PC-3 (cell line): ENCODE results near the gene OSBPL8. TPM values are rescaled to one million over a fixed set of nuclear protein-coding genes. Genes with fewer than 3 reads are reported as not detected.

ENCODE experiments used
- ATAC-seq: fragments of 200-7000 bp; cut with Tn5 transposase; 2 replicates; pipeline ENCODE4 v1.9.1; 2020; ENCODE audit warnings: mild to moderate bottlenecking, moderate library complexity
- BruUV-seq: library from RNA; stranded (reverse); fragments of 400-500 nt; replicated peaks from 2 replicates; lab custom pipeline; 2021; lab: Mats Ljungman, UMichigan
- CTCF ChIA-PET: fragments of 300-600 bp; sonication (Branson Sonifier 250); formaldehyde crosslinking; loops from one replicate; lab custom pipeline; 2022; ENCODE audit warnings: antibody characterized with exemption; lab: Charles Lee
- POLR2A ChIA-PET: fragments of 300-600 bp; sonication (Branson Sonifier 250); formaldehyde crosslinking; loops from one replicate; lab custom pipeline; 2022; ENCODE audit warnings: antibody characterized with exemption; ENCODE audit not compliant: unreplicated experiment; lab: Charles Lee
- DNase-seq: peaks from one replicate; pipeline ENCODE4 v3.0.0-alpha.2; 2015
- H2AFZ ChIP-seq: fragments of 300-600 bp; sonication (generic); 2 replicates; pipeline ENCODE4 v1.6.0; 2016; ENCODE audit warnings: antibody characterized with exemption, low read length
- H3F3A ChIP-seq: fragments of 300-600 bp; sonication (generic); one replicate; pipeline ENCODE4 v1.6.0; 2017; ENCODE audit warnings: antibody characterized with exemption, low read length, control low read depth, mild to moderate bottlenecking; ENCODE audit not compliant: unreplicated experiment
- H3K27ac ChIP-seq: fragments of 300-600 bp; sonication (generic); 2 replicates; pipeline ENCODE4 v1.5.1; 2016; ENCODE audit warnings: mild to moderate bottlenecking, low read length
- H3K27me3 ChIP-seq: fragments of 300-600 bp; sonication (generic); 2 replicates; pipeline ENCODE4 v1.6.1; 2016; ENCODE audit warnings: low read length, mixed read lengths
- H3K36me3 ChIP-seq: fragments of 300-600 bp; sonication (generic); 2 replicates; pipeline ENCODE4 v1.6.1; 2016; ENCODE audit warnings: low read depth, mixed run types, low read length, mixed read lengths
- H3K4me1 ChIP-seq: fragments of 300-600 bp; sonication (generic); 2 replicates; pipeline ENCODE4 v1.5.1; 2016; ENCODE audit warnings: low read length; ENCODE audit not compliant: insufficient read depth
- H3K4me2 ChIP-seq: fragments of 300-600 bp; sonication (generic); 2 replicates; pipeline ENCODE4 v1.6.0; 2016; ENCODE audit warnings: low read length
- H3K4me3 ChIP-seq: fragments of 300-600 bp; sonication (generic); 2 replicates; pipeline ENCODE4 v1.5.1; 2016; ENCODE audit warnings: mild to moderate bottlenecking, low read length, mixed read lengths
- H3K79me2 ChIP-seq: fragments of 300-600 bp; sonication (generic); 2 replicates; pipeline ENCODE4 v1.6.1; 2017; ENCODE audit warnings: low read length, mixed read lengths
- H3K9ac ChIP-seq: fragments of 300-600 bp; sonication (generic); 2 replicates; pipeline ENCODE4 v1.6.0; 2016; ENCODE audit warnings: mild to moderate bottlenecking, low read length
- H3K9me2 ChIP-seq: fragments of 300-600 bp; sonication (generic); replicated peaks from 2 replicates; pipeline ENCODE4 v1.6.1; 2016; ENCODE audit warnings: mixed run types, low read length, mixed read lengths
- H3K9me3 ChIP-seq: fragments of 300-600 bp; sonication (generic); 2 replicates; pipeline ENCODE4 v1.6.1; 2016; ENCODE audit warnings: low read length, mixed read lengths
- H4K20me1 ChIP-seq: fragments of 300-600 bp; sonication (generic); 2 replicates; pipeline ENCODE4 v1.6.1; 2016; ENCODE audit warnings: low read length, mixed read lengths
- CTCF ChIP-seq: fragments of 300-600 bp; sonication (generic); conservative IDR thresholded peaks from 2 replicates; pipeline ENCODE4 v1.5.1; 2017; ENCODE audit warnings: antibody characterized with exemption, low read depth, mild to moderate bottlenecking, low read length
- EZH2 ChIP-seq: fragments of 300-600 bp; sonication (generic); IDR thresholded peaks from one replicate; pipeline ENCODE4 v1.6.1; 2017; ENCODE audit warnings: antibody characterized with exemption, mild to moderate bottlenecking, low read length; ENCODE audit not compliant: unreplicated experiment
- EZH2phosphoT487 ChIP-seq: fragments of 300-600 bp; sonication (generic); IDR thresholded peaks from 2 replicates; pipeline ENCODE4 v1.6.1; 2018; ENCODE audit warnings: mild to moderate bottlenecking, antibody characterized with exemption, low read length, borderline replicate concordance
- intact Hi-C: fragments of 100-400 bp; cut with micrococcal nuclease; formaldehyde crosslinking; loops from 2 replicates; pipeline ENCODE4 v1.9.0; 2023
- total RNA-seq: library from RNA; depleted of rRNA; stranded (reverse); fragments of >200 nt; gene quantifications from 2 replicates; pipeline ENCODE4 v1.2.3, GENCODE V29; 2014

Gene OSBPL8
- total RNA-seq, 1 experiment from 2014 or later, result 28.5 TPM

- ChIA-PET CTCF (no interaction called here), POLR2A (interaction anchor here (0.6 kb wide), 1 partner anchor 81 kb away, joined by 4 read pairs; no protein-coding TSS in a partner anchor)
- BruUV-seq, result no TSS peak
- Histone ChIP-seq H3K27me3 (no peaks in the 10 kb centered on the region), H3K36me3 (no peaks in the 10 kb centered on the region), H3K4me2 (no peak overlapping the region), H3F3A (no peaks in the 10 kb centered on the region), H4K20me1 (no peaks in the 10 kb centered on the region), H3K4me3 (no peak overlapping the region), H3K27ac (no peak overlapping the region), H2AFZ (no peak overlapping the region), H3K9me3 (no peaks in the 10 kb centered on the region), H3K79me2 (no peaks in the 10 kb centered on the region), H3K9ac (no peak overlapping the region), H3K4me1 (no peaks in the 10 kb centered on the region), H3K9me2 (no peaks in the 10 kb centered on the region)
- ATAC-seq, result no peak
- TF ChIP-seq EZH2phosphoT487 (no peak), EZH2 (no peak), CTCF (no peak)
- intact Hi-C loops, result no loop called here
- no peak for DNase-seq
Observed at GRCh38 chr12:76462668-76463224, 96.8 kb downstream of the OSBPL8 start.

GRCh38 chr12:76460807-76461206 is 98.8 kb downstream of the OSBPL8 start:
- Histone ChIP-seq H4K20me1 (no peaks in the 10 kb centered on the region), H3K4me2 (no peak overlapping the region), H3K9ac (no peak overlapping the region), H3K36me3 (no peaks in the 10 kb centered on the region), H3K27me3 (no peaks in the 10 kb centered on the region), H3K9me3 (no peaks in the 10 kb centered on the region), H3K4me1 (peaks cover 14% of the 10 kb centered on the region), H3K79me2 (no peaks in the 10 kb centered on the region), H3K4me3 (no peak overlapping the region), H3K9me2 (no peaks in the 10 kb centered on the region), H3K27ac (no peak overlapping the region), H3F3A (no peaks in the 10 kb centered on the region), H2AFZ (no peak overlapping the region)
- ChIA-PET CTCF (no interaction called here), POLR2A (no interaction called here)
- no TSS peak for BruUV-seq
- no peak for DNase-seq
- intact Hi-C loops, result no loop called here
- no peak for TF ChIP-seq EZH2phosphoT487
- no peak for ATAC-seq

- Histone ChIP-seq H3K9me2 (no peaks in the 10 kb centered on the region), H3K27ac (no peak overlapping the region), H3K79me2 (peaks cover 3% of the 10 kb centered on the region; the same call in 1 of the 2 replicates), H3K27me3 (no peaks in the 10 kb centered on the region), H4K20me1 (no peaks in the 10 kb centered on the region), H3F3A (peaks cover 4% of the 10 kb centered on the region), H3K9me3 (no peaks in the 10 kb centered on the region), H2AFZ (no peak overlapping the region), H3K4me2 (no peak overlapping the region), H3K4me3 (no peak overlapping the region), H3K9ac (no peak overlapping the region), H3K36me3 (no peaks in the 10 kb centered on the region), H3K4me1 (peaks cover 21% of the 10 kb centered on the region)
- CTCF ChIA-PET, result no interaction called here
- POLR2A ChIA-PET, result no interaction called here
- intact Hi-C loops, result loop anchor here (2.0 to 10.0 kb wide), 7 partner anchors 81 to 931 kb away; partner anchors contain the start of genes NAP1L1 and OSBPL8
- ATAC-seq (no peak), DNase-seq (no peak)
- no TSS peak for BruUV-seq
- TF ChIP-seq CTCF (no peak), EZH2 (no peak), EZH2phosphoT487 (no peak)
Observed at GRCh38 chr12:76457818-76458217, 101.8 kb downstream of the OSBPL8 start.
